K562 (cell line): Measurements from ENCODE around the gene AKT1. TPM values are rescaled to one million over a fixed set of nuclear protein-coding genes. Genes with fewer than 3 reads are reported as not detected.
A peak's percentile ranks its signal among the peaks of the same experiment; 100 is the strongest.

Experiments
- ATF1 ChIP-seq, 2 experiments: fragments of 450-650 bp in 1 of 2; IDR thresholded peaks; 2 replicates each; pipeline ENCODE4 v1.6.1; 2016; ENCODE audit warnings: missing compliant biosample characterization in 1 of 2, missing genetic modification characterization in 1 of 2
- CREB1 ChIP-seq, 2 experiments: sonication (generic) in 1 of 2; formaldehyde crosslinking in 1 of 2; IDR thresholded peaks; 2 replicates each; pipeline versions ENCODE4 v1.6.1 to v1.8.0; 2012 to 2022; ENCODE audit warnings: inconsistent platforms in 1 of 2, mild to moderate bottlenecking in 1 of 2, missing genetic modification reagents in 1 of 2, moderate library complexity in 1 of 2
- ETV5 ChIP-seq: sonication (generic); formaldehyde crosslinking; IDR thresholded peaks from 2 replicates; pipeline ENCODE4 v1.4.0; 2020; ENCODE audit warnings: low read depth, mild to moderate bottlenecking, missing genetic modification reagents
- ETV6 ChIP-seq, 3 experiments: fragments of 150-350 bp in 1 of 3; sonication (generic) in 1 of 3; formaldehyde crosslinking in 1 of 3; IDR thresholded peaks; 2 replicates each; pipeline versions ENCODE4 v1.6.1 to v1.8.0; 2014 to 2022; ENCODE audit warnings: borderline replicate concordance in 2 of 3, low read depth in 2 of 3, antibody characterized with exemption in 1 of 3, low read length in 1 of 3, mild to moderate bottlenecking in 1 of 3, missing genetic modification reagents in 1 of 3
- POLR2G ChIP-seq: fragments of 200-400 bp; formaldehyde crosslinking; IDR thresholded peaks from 2 replicates; pipeline ENCODE4 v1.6.1; 2017; ENCODE audit warnings: low read depth, mild to moderate bottlenecking, antibody characterized with exemption, low read length, moderate library complexity
- PTRF ChIP-seq: fragments of 450-650 bp; IDR thresholded peaks from 2 replicates; pipeline ENCODE4 v1.6.1; 2016; ENCODE audit warnings: mild to moderate bottlenecking, missing genetic modification characterization, missing compliant biosample characterization
- PYGO2 ChIP-seq: fragments of 450-650 bp; IDR thresholded peaks from 2 replicates; pipeline ENCODE4 v1.6.1; 2016; ENCODE audit warnings: mild to moderate bottlenecking, missing genetic modification characterization, moderate library complexity, missing compliant biosample characterization
- ZNF184 ChIP-seq: sonication (generic); formaldehyde crosslinking; IDR thresholded peaks from 2 replicates; pipeline ENCODE4 v1.5.0; 2020; ENCODE audit warnings: missing genetic modification reagents
- polyA plus RNA-seq, 8 experiments: library from polyadenylated mRNA; depleted of rRNA in 4 of 8; stranded (reverse) in 5 of 8; unstranded in 3 of 8; fragments of >200 nt; fragmentation: Nextera tagmentation in 2 of 8; fragmentation: Illumina TruSeq in 1 of 8; extraction: Ambion mirVana in 2 of 8; extraction: Trizol in 1 of 8; gene quantifications; 2 replicates each; pipeline versions ENCODE4 v1.2.1 to v1.2.3, GENCODE V29; 2011 to 2014; ENCODE audit warnings: inconsistent platforms in 1 of 8, missing spikeins in 1 of 8
- total RNA-seq, 7 experiments: library from RNA; depleted of rRNA in 6 of 7; stranded (reverse); fragments of >200 nt in 6 of 7; fragmentation: Illumina TruSeq in 2 of 7; extraction: Trizol in 2 of 7; gene quantifications; 2 replicates each; pipeline versions ENCODE4 v1.2.1 to v1.2.3, GENCODE V29; 2011 to 2021; ENCODE audit warnings: low replicate concordance in 1 of 7
- TF ChIP-seq, protein P1 (sequence below): sonication (generic); formaldehyde crosslinking; IDR thresholded peaks from 2 replicates; pipeline ENCODE4 v1.8.0; 2022; ENCODE audit warnings: missing genetic modification reagents, mild to moderate bottlenecking, borderline replicate concordance
- TF ChIP-seq, protein P2 (sequence below), 3 experiments: IDR thresholded peaks in 2 of 3; conservative IDR thresholded peaks in 1 of 3; 2 replicates each; pipeline ENCODE4 v1.5.1; 2011 to 2012; ENCODE audit warnings: low read length in 3 of 3, mild to moderate bottlenecking in 3 of 3, control low read depth in 2 of 3, improper control_type of control experiment in 1 of 3, inconsistent platforms in 1 of 3, low read depth in 1 of 3, mixed read lengths in 1 of 3, moderate library complexity in 1 of 3; ENCODE audit not compliant: insufficient read depth in 2 of 3
- TF ChIP-seq, protein P3 (sequence below): sonication (generic); formaldehyde crosslinking; IDR thresholded peaks from 2 replicates; pipeline ENCODE4 v1.5.0; 2020; ENCODE audit warnings: missing genetic modification reagents
- TF ChIP-seq, protein P4 (sequence below): sonication (generic); formaldehyde crosslinking; IDR thresholded peaks from 2 replicates; pipeline ENCODE4 v1.8.1; 2022; ENCODE audit warnings: missing genetic modification reagents
- TF ChIP-seq, protein P5 (sequence below): sonication (generic); formaldehyde crosslinking; IDR thresholded peaks from 2 replicates; pipeline ENCODE4 v1.8.1; 2023; ENCODE audit warnings: missing genetic modification reagents, mild to moderate bottlenecking, borderline replicate concordance

AKT1 gene
- total and polyA plus RNA-seq, 9 of the 15 experiments (the other 6 are each of a cell fraction or from before 2014, with no cell fraction given) = 0.49 to 132 (median 75.1) TPM

DNA sequence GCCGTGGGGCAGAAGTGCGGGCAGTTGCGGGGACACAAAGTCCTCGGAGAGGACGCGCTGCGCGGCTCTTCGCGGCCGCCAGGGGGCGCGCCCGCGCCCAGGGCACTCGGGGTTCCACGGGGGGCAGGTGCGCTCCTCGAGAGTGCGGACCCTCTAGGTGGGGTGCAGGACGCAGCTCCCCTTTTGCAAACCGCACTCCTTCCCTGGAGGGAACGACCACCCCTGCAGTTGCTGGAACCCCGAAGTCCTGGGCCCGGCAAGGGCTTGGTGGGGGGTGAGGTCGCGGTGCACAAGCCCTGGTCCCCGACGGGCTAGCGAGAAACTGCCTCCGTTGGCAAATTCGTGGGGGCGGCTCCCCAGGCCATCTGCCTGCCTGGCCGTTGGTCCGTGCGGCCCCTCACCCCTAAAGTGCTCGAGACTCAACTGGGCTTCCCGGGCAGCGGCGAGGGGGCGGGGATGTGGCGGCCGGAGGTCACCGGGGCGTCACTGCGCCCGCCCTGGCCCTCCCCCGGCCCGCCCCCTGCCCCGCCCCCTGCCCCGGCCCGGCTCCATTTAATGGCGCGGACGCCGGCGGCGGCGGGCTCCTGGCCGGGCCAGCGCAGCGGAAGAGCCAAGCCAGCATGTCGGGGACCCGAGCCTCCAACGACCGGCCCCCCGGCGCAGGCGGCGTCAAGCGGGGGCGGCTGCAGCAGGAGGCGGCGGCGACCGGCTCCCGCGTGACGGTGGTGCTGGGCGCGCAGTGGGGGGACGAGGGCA lies 71.7 kb downstream of the AKT1 start, which contains the start of gene ADSS1 (continued):
- TF ChIP-seq, protein P1, sequence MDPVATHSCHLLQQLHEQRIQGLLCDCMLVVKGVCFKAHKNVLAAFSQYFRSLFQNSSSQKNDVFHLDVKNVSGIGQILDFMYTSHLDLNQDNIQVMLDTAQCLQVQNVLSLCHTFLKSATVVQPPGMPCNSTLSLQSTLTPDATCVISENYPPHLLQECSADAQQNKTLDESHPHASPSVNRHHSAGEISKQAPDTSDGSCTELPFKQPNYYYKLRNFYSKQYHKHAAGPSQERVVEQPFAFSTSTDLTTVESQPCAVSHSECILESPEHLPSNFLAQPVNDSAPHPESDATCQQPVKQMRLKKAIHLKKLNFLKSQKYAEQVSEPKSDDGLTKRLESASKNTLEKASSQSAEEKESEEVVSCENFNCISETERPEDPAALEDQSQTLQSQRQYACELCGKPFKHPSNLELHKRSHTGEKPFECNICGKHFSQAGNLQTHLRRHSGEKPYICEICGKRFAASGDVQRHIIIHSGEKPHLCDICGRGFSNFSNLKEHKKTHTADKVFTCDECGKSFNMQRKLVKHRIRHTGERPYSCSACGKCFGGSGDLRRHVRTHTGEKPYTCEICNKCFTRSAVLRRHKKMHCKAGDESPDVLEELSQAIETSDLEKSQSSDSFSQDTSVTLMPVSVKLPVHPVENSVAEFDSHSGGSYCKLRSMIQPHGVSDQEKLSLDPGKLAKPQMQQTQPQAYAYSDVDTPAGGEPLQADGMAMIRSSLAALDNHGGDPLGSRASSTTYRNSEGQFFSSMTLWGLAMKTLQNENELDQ (CRISPR knock-in tag) = no peak
- TF ChIP-seq ETV6 (IDR thresholded peaks at IDR 0.05; ENCODE audit: borderline replicate concordance in 1 of 2, low read depth in 2 of 2, low read length in 1 of 2) (no peak), ETV6 (CRISPR knock-in tag; IDR thresholded peaks at IDR 0.05; ENCODE audit: borderline replicate concordance) (no peak), CREB1 (IDR thresholded peaks at IDR 0.05) (no peak; the same call in 1 of the 2 replicates), CREB1 (CRISPR knock-in tag; IDR thresholded peaks at IDR 0.05) (no peak), PYGO2 (tag) (no peak), POLR2G (peak; percentile 84), ATF1 (CRISPR knock-in tag; IDR thresholded peaks at IDR 0.05) (no peak), ATF1 (tag; IDR thresholded peaks at IDR 0.05) (peak; percentile 63), PTRF (no peak), ETV5 (0 out of 2 replicates have a peak, but pooled peaks have one; percentile 35), ZNF184 (CRISPR knock-in tag) (no peak)
- TF ChIP-seq, protein P2, sequence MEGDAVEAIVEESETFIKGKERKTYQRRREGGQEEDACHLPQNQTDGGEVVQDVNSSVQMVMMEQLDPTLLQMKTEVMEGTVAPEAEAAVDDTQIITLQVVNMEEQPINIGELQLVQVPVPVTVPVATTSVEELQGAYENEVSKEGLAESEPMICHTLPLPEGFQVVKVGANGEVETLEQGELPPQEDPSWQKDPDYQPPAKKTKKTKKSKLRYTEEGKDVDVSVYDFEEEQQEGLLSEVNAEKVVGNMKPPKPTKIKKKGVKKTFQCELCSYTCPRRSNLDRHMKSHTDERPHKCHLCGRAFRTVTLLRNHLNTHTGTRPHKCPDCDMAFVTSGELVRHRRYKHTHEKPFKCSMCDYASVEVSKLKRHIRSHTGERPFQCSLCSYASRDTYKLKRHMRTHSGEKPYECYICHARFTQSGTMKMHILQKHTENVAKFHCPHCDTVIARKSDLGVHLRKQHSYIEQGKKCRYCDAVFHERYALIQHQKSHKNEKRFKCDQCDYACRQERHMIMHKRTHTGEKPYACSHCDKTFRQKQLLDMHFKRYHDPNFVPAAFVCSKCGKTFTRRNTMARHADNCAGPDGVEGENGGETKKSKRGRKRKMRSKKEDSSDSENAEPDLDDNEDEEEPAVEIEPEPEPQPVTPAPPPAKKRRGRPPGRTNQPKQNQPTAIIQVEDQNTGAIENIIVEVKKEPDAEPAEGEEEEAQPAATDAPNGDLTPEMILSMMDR (IDR thresholded peaks at IDR 0.05 in 2 of 3, conservative IDR thresholded peaks at IDR 0.05 in 1 of 3; ENCODE audit: insufficient read depth in 2 of 3, low read depth in 1 of 3, low read length in 3 of 3) = peak; percentile 72 to 90 (median 83)
- TF ChIP-seq, protein P3, sequence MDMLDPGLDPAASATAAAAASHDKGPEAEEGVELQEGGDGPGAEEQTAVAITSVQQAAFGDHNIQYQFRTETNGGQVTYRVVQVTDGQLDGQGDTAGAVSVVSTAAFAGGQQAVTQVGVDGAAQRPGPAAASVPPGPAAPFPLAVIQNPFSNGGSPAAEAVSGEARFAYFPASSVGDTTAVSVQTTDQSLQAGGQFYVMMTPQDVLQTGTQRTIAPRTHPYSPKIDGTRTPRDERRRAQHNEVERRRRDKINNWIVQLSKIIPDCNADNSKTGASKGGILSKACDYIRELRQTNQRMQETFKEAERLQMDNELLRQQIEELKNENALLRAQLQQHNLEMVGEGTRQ (CRISPR knock-in tag) = no peak
- TF ChIP-seq, protein P4, sequence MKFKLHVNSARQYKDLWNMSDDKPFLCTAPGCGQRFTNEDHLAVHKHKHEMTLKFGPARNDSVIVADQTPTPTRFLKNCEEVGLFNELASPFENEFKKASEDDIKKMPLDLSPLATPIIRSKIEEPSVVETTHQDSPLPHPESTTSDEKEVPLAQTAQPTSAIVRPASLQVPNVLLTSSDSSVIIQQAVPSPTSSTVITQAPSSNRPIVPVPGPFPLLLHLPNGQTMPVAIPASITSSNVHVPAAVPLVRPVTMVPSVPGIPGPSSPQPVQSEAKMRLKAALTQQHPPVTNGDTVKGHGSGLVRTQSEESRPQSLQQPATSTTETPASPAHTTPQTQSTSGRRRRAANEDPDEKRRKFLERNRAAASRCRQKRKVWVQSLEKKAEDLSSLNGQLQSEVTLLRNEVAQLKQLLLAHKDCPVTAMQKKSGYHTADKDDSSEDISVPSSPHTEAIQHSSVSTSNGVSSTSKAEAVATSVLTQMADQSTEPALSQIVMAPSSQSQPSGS (CRISPR knock-in tag) = no peak
- TF ChIP-seq, protein P5, sequence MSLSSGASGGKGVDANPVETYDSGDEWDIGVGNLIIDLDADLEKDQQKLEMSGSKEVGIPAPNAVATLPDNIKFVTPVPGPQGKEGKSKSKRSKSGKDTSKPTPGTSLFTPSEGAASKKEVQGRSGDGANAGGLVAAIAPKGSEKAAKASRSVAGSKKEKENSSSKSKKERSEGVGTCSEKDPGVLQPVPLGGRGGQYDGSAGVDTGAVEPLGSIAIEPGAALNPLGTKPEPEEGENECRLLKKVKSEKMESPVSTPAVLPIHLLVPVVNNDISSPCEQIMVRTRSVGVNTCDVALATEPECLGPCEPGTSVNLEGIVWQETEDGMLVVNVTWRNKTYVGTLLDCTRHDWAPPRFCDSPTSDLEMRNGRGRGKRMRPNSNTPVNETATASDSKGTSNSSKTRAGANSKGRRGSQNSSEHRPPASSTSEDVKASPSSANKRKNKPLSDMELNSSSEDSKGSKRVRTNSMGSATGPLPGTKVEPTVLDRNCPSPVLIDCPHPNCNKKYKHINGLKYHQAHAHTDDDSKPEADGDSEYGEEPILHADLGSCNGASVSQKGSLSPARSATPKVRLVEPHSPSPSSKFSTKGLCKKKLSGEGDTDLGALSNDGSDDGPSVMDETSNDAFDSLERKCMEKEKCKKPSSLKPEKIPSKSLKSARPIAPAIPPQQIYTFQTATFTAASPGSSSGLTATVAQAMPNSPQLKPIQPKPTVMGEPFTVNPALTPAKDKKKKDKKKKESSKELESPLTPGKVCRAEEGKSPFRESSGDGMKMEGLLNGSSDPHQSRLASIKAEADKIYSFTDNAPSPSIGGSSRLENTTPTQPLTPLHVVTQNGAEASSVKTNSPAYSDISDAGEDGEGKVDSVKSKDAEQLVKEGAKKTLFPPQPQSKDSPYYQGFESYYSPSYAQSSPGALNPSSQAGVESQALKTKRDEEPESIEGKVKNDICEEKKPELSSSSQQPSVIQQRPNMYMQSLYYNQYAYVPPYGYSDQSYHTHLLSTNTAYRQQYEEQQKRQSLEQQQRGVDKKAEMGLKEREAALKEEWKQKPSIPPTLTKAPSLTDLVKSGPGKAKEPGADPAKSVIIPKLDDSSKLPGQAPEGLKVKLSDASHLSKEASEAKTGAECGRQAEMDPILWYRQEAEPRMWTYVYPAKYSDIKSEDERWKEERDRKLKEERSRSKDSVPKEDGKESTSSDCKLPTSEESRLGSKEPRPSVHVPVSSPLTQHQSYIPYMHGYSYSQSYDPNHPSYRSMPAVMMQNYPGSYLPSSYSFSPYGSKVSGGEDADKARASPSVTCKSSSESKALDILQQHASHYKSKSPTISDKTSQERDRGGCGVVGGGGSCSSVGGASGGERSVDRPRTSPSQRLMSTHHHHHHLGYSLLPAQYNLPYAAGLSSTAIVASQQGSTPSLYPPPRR (CRISPR knock-in tag) = no peak
